GM12873 (cell line): Measurements from ENCODE around the gene IL10RB.

Experiments
- TF ChIP-seq, protein P1 (sequence below): IDR thresholded peaks from 2 replicates; pipeline ENCODE4 v1.5.1; 2012; ENCODE audit warnings: low read depth, mild to moderate bottlenecking, moderate library complexity, low read length, control low read depth; ENCODE audit not compliant: insufficient read depth; ENCODE audit errors: missing control alignments

IL10RB gene

GRCh38 chr21:33255404-33255803, 10.8 kb upstream of the IL10RB start:
- TF ChIP-seq, protein P1, sequence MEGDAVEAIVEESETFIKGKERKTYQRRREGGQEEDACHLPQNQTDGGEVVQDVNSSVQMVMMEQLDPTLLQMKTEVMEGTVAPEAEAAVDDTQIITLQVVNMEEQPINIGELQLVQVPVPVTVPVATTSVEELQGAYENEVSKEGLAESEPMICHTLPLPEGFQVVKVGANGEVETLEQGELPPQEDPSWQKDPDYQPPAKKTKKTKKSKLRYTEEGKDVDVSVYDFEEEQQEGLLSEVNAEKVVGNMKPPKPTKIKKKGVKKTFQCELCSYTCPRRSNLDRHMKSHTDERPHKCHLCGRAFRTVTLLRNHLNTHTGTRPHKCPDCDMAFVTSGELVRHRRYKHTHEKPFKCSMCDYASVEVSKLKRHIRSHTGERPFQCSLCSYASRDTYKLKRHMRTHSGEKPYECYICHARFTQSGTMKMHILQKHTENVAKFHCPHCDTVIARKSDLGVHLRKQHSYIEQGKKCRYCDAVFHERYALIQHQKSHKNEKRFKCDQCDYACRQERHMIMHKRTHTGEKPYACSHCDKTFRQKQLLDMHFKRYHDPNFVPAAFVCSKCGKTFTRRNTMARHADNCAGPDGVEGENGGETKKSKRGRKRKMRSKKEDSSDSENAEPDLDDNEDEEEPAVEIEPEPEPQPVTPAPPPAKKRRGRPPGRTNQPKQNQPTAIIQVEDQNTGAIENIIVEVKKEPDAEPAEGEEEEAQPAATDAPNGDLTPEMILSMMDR: no peak

DNA sequence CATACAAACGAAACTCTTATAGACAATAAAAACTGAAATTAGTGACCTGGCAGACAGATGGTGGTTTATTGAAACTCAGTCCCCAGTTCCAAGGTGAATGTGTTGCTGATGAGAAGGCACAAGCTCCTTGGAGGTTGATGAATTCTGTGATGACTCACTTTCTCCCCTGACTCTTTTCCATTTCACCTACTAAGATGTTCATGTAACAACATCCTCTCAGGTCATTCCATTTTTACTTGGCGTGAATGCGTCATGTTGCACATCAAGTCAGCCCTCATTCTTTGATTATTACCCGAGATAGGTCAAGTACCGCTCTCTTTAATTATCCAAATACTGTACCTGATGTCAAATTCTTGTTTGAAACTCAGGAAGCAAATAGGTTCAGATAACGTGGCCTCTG, 10.1 kb upstream of the IL10RB start:
- TF ChIP-seq, protein P1: no peak

GRCh38 chr21:33257094-33257803, 8.9 kb upstream of the IL10RB start:
- TF ChIP-seq, protein P1: no peak

GRCh38 chr21:33258475-33258874, 7.7 kb upstream of the IL10RB start:
- TF ChIP-seq, protein P1: no peak

GRCh38 chr21:33259428-33259827, 6.7 kb upstream of the IL10RB start:
- TF ChIP-seq, protein P1: no peak

DNA sequence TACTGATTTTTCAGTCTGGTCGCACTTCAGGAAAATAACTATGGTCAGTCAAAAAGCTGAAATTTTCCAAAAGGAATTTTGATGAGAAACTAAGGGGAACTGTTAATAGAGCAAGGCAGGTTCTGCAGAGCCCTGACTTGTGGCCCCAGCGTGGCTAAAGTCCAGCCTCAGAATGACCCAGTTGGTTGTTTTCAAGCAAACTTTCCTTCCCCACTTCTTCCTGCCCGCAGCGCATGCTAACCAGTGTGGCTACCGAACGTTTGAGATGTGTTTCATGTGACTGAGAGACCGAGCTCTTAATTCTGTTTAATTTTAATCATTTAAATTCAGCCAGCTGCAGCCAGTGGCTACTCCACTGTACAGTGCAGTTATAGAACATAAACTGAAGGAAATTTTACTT, 6.2 kb upstream of the IL10RB start:
- TF ChIP-seq, protein P1: no peak

- TF ChIP-seq, protein P1: no peak
Measured at GRCh38 chr21:33261635-33262034, 4.5 kb upstream of the IL10RB start.
